Activated CD4-positive, alpha-beta T cell treated with anti-CD3 and anti-CD28 coated beads, Interleukin-2, amount 50 U/mL, for 48 hours (primary cell): Measurements from ENCODE around the gene PDE4D.

Experiments used
- DNase-seq, 2 experiments: peaks; one replicate each; pipeline ENCODE4 v3.0.0-alpha.2; 2020

Gene PDE4D

DNA sequence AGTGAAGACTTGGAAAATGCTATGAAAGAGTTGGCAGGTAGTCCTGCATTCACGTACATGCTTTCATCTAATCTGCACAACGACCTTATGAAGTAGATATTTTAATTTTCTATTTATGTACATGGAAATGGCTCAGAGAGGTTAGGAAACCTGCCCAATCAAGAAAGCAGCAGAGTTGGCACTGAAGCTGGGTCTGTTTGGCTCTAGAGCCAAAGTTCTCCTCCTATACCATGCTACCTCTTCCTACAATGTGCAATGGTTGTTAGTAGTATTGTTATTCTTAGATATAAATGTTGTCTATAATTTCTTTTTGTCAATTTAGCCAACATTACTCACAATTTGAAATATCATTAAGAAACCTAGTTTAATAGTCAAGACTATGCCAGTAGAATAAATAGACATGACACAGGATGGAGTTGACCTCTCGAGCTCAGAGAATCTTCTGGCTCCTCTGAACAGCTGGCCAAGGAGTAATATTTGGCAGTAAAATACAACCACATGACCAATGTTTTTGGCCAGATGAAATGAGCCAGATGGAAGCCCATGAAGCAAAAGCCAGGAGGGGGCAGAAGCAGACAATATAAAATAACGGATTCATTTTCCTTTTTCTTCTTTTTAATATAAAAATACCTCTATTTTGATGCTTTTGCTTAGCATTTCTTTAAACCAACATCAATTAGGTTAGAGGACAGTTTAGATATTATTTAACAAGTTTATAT is 542.3 kb downstream of the PDE4D start:
- DNase-seq, result no peak

DNA sequence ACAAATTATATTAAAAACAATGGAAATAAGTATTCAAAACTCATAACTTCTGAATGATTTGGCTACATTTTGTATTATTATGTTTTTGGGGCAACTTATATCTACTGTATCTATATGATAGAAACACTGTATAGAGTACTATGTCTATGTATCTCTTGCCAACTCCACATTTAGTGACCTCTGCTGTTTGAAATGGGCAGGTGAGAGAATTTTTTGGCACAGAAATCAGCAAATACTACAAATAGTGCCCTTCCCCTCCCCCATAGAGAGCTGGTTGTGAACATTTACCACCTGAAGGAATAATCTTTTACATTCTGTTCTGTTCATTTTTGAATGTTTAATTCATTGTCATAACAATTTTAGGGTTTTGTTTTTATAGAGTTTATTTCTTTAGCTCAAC is 545.3 kb downstream of the PDE4D start:
- no peak for DNase-seq

DNA sequence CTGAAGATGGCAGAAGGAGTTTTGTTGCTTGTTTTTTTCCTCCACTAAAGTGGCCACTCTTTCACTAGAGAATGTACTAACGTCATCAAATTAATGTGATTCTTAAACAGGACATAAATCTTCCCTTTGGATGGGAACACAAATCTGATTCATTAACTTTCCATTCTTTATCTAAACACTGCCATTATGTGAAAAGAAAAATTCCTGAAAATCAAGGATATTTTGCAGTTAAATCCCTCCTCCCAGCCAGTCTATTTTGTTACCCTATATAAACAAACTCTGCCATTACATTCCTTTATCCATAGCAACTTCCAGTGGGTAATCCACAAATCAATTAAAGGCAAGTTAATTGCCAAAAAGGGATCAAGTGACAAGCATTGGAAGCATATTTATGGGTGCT is 546.5 kb downstream of the PDE4D start:
- DNase-seq, result no peak

DNA sequence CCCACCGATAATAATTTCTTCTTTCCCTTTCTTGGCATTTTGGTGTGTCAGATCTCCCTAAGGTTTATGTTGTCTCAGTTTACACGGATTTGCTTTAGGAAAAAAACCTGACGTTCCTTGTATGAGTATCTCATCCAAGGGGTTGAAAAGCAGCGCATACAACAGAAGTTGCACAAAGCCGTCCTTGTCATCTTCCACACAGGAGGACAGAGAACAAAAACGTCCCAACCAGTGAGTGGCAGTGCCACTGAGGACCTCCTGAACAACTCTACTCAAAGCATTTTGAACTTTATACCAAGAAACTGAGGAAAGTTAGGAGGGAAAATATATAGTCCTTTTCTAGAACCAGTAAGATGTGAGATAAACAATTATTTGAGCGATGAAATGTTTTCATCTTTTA is 547.0 kb downstream of the PDE4D start:
- no peak for DNase-seq

- DNase-seq, result no peak
Observed at GRCh38 chr5:59342181-59342580, 551.3 kb downstream of the PDE4D start.

DNA sequence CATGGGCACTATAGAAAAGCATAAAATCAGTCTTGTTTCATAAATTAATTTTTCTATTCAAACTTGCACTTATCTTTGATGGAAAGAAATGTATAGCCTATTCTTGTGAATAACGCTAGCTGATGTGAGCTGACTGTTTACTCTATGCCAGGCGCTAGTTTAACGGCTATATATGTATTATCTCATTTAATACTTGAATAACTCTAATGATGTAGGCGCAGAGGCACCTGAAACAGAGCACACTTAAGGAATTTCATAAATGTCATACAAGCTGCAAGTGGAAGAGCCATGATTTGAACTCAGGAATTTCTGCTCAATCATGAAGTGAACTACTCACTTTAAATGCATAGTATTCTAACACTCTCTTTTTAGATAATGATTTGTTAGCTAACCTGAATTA is 551.8 kb downstream of the PDE4D start:
- no peak for DNase-seq

- DNase-seq, result no peak
Observed at GRCh38 chr5:59341155-59341554, 552.4 kb downstream of the PDE4D start.

DNA sequence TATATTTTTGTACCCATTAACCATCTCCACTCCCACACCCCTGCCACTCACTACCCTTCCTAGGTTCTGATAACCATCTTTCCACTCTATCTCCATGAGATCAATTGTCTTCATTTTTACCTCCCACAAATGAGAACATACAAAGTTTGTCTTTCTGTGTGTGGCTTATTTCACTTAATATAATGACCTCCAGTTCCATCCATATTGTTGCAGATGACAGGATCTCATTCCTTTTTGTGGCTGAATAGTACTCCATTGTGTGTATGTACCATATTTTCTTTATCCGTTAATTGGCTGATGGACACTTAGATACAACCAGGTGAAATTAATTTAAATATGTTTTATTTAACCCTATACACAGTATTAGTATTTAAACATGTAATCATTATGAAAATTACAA is 552.9 kb downstream of the PDE4D start:
- DNase-seq, result no peak

- no peak for DNase-seq
Observed at GRCh38 chr5:59337240-59337639, 556.3 kb downstream of the PDE4D start.

DNA sequence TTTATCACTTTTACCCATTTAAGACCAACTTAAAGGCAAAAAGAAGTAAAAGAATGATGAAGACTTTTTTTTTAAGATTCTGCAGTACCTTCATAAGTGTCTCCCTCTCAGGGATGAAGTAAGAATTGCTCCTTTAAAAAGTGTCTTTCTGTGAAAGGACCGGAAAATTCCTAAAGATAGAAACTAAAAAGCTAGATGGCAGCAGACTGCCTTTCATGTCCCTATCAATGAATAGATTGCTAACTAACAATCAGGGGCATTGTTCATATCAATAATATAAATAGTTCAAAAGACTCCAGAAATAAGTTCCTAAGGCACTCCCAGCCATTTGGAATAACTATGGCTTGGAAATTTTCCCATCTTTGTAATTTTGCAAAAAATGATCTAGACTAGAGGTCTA is 558.0 kb downstream of the PDE4D start:
- DNase-seq, result no peak

DNA sequence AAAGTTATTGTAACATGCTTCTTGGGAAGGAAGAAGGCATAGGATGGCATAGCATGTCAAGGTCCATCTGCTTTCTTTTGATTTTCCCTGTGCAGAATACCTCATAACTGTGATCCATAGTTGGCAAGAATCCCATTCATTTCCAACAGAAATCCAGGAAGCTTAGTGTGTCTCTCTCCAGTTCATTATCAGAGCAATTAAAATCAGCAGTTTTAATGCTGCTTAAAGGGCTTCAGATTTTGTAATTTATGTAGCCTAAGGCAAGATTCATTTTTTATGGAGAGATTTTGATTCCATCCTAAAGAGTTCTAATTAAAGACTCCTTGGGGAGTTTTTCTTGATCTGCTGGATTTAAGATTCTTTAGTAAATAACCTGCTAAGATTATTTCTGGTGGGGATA is 560.1 kb downstream of the PDE4D start:
- no peak for DNase-seq

- no peak for DNase-seq
Observed at GRCh38 chr5:59332236-59332973, 561.1 kb downstream of the PDE4D start.

- no peak for DNase-seq
Observed at GRCh38 chr5:59330680-59331079, 562.8 kb downstream of the PDE4D start.

- DNase-seq, result no peak
Observed at GRCh38 chr5:59328709-59329296, 564.7 kb downstream of the PDE4D start.

DNA sequence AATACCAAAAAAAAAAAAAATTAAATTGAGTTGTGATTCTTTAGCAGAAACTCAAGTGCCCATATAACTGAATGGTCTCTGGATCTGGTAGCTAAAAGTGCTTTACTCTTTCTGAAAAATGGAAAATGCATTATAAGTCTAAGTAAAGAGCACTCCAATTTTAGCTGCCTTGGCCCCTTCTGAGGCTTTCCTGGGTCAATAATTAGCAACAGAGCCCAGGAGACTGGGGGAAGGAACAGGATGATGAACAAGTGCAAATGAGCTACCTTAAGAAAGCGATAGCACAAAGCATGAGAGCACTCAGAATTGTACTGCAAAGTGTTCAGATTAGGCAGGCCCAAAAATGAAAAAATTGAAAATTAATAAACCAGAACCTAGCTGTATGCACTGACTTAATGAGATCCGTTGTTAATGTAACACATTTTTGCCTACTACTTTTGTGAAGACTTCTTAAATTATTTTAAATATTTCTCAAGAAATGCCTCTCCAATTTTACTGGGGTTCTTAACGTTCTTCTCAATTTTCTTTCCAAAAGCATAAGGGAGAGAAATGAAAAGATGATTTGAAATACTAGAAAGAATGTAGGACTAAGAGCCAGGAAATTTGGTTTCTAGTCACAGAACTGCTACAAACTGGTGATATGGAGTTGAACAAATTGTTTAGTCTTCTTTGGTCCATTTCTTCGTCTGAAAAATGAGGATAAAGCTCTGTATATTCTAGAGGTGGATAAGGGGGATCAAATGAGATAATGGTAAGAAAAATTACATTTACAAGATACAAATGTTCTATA is 566.1 kb downstream of the PDE4D start:
- DNase-seq, result no peak

GRCh38 chr5:59326596-59326995 is 566.9 kb downstream of the PDE4D start:
- no peak for DNase-seq

DNA sequence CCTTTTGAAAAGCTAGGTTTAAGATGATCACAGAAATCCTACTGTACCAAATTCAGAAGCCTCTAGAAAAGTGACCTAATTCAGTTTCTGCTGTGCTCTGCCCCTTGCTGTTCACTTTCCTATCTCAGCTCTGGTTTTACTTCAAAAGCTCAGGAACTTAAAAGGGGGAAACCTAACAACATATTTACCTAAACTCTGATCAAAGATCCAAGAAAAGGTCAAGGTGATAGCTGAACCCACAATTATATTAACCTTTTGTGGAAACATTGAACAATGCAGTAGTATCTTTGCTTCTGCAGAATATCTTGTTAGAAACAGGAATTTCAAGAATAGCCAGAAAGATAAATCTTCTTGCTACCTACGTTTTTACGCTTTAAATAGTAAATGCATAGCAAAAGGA is 568.5 kb downstream of the PDE4D start:
- DNase-seq, result no peak

DNA sequence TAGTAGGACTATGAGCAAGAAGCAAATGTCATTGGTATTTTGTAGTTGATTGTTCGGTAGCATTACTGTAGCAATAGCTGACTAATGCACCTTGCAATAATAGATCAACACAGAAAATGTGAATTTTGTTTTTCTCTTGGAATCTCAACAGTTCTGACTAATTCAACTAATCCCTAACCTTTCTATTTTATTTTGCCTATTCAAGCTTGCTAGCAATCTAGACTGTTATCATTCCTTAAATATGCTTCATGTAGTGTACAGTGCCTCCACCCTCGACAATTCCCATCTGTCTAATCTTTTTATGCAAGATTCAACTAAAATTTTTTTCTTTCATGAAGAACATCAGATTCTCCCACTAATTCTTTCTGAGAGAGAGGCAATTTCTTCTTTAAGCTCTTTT is 570.6 kb downstream of the PDE4D start:
- no peak for DNase-seq

DNA sequence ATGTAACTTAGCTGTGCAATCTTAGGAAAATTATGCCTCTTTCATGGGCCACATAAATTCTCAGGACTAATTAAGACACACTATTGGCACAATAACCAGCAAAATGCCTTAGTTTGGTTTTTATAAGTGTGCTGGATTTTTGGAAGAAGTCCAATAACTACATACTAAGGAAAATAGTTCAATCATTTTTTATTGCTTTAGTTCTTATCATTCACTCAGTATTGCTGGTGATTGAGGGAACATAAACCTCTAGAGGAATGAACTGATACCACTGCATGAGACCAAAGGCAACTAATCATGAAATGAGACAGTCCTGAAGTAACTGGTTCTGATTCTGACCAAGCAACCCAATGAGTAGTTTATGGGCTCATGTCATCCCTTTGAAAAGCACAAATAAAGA is 571.5 kb downstream of the PDE4D start:
- DNase-seq, result no peak

DNA sequence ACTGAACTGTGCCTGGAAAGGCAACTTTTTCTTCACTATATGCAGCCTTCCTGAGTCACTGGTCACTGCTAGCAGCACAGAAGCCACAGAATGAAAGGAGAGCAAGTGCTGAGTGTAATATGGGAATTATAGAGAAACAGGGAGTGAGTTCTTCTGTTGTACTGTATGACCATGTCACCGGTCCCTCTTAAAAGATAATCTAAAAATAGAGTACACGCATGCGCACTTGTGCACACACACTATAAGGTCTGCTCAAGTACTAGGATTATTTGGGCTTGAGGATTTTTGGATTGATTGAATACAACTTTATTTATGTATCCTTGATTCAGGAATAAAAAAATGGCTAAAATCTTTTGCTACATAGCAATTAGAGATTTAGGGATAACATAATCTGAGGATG is 571.9 kb downstream of the PDE4D start:
- DNase-seq, result no peak

GRCh38 chr5:59320420-59320819 is 573.1 kb downstream of the PDE4D start:
- DNase-seq, result no peak

DNA sequence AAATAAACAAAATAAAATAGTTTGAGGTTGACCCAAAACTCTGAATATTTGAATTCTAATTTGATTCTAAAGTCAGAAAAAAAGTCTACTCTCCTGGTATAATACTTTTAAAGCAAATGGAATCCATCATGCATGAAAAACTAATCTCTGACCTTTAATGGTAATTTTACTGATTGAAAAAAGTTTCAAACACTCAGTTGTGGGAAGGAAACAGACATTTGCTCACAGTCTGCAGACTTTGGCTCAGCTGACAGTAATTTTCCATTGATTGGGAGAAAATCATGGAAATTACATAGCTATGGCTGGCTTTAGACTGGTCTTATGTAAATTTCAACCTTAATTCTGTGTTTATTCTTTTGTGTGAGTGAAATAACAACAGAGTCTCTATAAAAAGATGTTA is 574.3 kb downstream of the PDE4D start:
- DNase-seq, result no peak

DNA sequence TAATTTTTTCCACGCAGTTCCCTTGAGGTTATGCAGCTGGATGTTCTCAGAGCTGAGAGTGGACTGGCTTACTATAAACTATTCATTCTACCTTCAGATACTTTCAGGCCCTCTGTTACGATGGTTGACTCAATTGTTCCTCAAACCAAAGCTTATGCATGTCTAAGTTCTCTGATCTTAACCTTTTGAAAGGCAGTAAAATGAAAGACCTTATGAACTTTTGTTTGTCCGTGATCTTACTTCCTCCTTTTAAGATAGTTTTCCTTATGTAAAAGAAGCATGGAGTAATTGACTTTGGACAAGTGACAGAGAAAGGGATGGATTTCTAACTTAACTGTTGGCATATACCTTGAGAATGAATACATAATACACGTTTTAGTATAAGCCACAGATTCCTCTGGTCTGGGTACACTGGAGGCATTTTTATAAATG is 575.7 kb downstream of the PDE4D start:
- no peak for DNase-seq
